ENCODE data around the gene MEF2D.

MEF2D gene

DNA sequence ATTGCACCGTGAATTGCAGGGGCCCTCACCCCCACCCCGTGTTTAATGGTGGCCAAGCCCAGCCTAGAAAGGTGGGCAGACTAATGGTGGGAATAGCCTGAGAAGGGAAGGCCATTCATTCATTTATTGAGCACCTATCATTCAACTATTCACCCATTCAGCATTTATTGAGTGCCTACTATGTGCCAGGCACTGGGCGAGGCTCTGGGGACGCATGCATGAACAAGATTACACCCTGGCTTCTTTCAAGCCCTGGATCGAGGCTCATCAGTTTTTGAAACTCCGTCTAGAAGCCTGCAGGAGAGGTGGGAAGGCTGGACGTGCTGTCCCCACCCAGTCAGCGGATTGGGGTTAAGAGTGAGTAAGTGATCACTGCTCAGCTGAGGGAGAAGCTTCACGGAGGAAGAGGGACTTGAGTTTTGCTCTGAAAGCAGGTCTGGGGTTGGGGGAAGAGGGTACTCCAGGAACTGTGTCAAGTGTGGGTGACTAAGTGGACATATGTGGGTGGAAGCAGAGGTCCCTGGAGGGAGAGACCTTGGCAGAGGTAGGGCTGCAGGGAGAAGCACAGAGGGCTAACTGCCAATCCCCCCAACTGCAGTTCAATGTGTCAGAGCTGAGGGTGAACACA is 35.6 kb downstream of the MEF2D start:
- no peak for DNase-seq

GRCh38 chr1:156464335-156464734 is 36.2 kb downstream of the MEF2D start:
- no peak for DNase-seq

GRCh38 chr1:156463874-156464273 is 36.7 kb downstream of the MEF2D start:
- no peak for DNase-seq

DNA sequence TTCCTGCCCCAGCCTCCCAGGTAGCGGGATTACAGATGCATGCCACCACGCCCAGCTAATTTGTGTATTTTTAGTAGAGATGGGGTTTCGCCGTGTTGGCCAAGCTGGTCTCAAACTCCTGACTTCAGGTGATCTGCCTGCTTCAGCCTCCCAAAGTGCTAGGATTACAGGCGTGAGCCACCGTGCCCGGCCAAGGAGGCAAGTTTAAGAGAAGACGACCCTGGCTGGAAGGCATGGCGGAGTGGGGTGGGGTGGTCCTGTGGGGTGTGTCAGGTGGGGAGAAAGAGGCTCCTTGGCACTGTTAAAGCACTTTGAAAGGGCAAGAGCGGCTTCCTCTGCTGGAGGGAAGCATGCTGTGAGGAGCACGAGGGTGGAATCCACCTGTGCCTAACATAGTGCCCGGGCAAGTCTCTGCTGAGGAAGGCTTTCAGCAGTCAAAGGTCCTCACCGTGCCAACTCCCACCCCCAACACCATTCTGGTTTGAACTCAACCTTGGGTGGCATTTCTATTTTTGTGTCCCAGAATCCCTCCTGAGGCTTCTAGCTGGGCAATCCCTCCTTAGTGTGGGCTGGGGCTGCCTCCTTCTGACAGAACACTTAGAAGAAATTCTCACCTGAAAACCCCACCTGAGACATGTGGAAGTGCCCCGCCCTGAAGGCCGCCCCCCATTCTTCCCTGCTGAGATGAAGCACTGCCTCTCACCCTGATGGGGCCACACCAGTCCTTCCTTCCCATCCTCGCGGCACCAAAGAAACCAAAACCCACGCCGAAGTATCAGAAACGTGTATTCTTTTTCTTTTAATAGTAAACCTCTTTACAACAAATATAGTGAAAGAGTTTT is 37.4 kb downstream of the MEF2D start:
- DNase-seq = no peak

- DNase-seq = no peak
Observed at GRCh38 chr1:156461781-156462647, 38.6 kb downstream of the MEF2D start.

DNA sequence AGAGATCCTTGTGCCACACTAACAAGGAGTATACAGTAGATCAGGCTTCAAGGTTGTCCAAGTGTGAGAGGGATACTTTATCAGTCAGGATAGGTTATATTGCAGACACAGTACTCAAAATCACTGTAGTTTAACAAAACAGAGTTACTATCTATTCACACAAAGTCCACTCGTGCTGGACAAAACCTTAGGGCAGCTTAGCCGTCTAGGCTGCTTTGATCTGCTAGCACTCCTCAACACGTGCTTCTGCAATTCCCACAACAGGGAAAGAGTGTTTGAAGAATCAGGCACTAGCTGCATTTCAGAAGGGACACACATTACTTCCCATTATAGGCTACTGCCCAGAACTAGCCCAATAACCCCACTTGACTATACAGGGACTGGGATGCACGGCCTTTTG is 39.5 kb downstream of the MEF2D start:
- no peak for DNase-seq

GRCh38 chr1:156460525-156460924 is 40.0 kb downstream of the MEF2D start:
- DNase-seq = no peak

DNA sequence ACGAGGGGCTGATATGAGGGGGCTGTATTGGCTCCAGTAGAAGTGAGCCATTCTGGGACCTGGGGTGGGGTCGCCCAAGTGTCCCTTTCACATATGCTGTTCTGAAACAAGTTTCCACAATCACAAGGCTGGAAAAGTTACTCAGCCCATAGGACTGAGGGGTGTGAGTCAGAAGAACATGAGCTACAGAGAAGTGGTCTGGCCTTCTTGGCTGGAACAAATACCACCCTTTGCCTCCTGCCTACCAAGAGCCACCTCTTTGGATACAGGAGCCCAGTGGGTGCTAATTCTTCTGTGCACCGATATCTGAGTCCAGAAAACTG is 42.4 kb downstream of the MEF2D start:
- DNase-seq = no peak

- DNase-seq = peak; percentile 98
Observed at GRCh38 chr1:156456625-156457465, 43.7 kb downstream of the MEF2D start.

- DNase-seq = no peak
Observed at GRCh38 chr1:156455362-156455761, 45.2 kb downstream of the MEF2D start.

- DNase-seq = no peak
Observed at GRCh38 chr1:156452907-156453306, 47.7 kb downstream of the MEF2D start.

DNA sequence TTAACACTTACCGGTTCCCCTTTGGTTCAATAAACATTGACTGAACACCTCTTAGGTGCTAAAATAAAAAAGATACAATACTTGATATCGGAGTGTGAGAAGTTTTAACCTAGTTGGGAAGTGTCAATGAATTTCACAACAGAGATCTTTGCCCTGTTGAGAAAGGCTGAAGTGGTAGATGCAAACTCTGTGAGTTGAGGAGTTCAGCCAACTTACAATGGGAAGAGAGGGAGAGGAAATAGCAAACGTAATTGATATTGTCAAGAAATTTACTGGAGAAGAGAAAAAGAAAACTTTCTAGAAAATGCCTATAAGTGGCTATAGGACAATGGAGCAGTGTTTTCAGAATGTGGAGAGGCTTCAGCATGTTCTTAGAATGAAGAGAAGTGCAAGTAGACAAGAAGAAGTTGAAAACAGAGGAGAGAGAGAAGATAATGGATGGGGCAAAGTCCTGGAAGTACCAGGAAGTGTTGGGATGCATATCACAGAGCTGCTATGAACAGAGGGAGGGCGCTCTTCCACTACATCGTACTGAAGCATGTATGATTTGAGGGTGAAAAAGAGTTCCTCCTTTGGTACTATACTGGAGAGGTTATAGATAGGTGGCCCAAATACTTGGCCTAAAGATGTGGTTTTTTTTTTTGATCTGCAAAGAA is 48.9 kb downstream of the MEF2D start:
- no peak for DNase-seq

DNA sequence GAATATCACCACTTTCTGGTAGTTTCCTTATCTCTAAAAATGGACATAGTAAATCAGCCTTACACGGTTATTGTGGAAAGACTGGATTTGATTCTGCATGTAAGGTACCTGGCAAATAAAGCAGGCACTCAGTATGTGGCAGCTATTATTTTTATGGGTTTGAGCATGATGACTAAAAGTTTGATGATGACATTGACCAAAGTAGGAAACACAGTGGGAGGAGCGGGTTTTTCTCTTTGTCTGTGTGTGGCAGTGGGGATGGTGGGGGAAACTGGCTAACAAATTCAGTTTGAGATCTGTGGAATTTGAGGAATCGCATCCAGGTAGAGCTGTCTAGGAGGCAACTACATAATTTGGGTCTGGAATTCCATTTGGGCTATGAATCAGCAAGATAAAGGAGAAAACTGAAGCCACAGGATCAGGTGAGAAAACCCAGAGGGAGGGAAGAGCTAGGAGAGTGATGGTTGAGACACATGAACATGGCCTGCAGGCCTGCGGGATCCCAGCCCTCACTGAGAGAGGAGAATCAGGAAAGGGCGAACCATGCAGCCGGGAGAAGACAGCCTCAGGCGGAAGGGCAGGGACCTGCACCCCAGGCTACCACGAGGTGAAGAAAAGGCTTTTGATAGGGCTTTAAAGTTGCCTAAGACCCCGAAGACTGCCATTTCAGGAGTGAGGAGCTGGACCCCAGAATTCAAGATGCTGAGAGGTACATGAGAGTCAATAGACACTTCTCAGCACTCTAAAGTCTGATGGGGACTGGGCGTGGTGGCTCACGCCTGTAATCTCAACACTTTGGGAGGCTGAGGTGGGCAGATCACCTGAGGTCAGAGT is 52.2 kb downstream of the MEF2D start:
- no peak for DNase-seq

DNA sequence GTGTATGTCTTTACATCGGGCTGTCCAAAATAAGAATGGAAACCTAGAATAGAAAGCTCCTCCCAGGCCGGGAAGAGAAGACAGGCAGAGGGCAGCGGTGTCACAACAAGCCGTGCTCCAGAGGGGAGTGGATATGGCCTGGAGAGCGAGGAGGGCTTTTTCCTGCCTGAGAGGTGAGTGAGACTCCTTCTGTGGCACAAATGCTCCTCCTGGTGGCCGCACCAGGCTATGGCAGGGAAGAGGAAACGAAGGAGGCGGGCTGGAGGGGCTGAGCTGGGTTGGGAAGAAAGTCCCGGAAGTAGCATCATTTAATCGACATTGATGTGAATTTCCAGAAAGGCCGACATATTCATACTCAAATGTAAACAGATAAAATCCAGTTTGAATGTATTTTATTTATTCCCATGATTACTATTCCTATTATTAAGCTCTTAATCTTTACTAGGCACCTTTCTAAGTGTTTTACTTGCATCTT is 54.7 kb downstream of the MEF2D start:
- DNase-seq = peak; percentile 87

DNA sequence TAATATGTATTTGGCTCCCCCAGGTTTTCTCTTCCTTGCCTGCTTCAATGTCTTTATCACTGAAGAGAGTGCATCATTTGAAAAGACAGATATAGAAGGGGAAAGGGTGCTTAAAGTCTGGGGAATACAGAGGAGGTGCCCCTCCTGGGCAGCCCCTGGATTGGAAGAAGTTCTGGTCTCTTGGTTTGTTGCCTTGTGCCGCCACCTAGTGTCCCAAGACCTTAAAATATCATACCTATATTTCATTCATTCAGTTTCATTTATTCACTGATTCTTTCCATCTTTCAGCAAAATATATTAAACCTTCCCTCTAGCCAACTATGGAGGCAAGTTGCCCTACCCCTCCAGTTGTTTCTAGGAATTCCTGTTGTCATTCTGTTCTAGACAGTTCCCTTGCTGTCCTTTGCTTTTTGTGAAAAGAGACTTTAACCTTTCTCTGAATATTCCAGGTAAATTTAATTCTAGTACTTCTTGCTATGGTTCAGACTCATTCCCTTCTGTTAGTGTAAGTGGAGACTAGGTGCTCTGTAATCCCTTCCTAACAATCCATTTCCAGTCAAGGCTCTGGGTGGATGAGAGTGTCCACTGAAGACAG is 56.1 kb downstream of the MEF2D start:
- peak; percentile 60 for DNase-seq

DNA sequence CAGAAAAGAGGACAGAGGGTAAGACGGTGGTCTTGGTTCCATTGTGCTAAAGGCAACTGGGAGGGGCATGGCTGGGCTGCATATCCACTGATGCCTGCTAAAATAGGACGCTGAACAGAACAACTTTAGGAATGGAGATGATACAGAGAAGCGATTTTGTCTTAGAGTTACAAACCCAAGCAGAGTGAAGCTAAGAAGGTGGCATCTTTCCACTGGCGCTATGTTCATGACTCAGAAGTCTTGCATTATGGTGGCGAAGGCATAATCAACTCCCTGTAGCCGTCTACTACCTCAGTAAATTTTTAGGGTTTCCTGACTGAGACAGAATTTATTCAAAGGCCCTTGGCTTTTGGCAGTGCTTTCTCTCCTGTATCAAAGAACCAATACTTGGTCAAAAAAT is 57.3 kb downstream of the MEF2D start:
- DNase-seq = no peak

DNA sequence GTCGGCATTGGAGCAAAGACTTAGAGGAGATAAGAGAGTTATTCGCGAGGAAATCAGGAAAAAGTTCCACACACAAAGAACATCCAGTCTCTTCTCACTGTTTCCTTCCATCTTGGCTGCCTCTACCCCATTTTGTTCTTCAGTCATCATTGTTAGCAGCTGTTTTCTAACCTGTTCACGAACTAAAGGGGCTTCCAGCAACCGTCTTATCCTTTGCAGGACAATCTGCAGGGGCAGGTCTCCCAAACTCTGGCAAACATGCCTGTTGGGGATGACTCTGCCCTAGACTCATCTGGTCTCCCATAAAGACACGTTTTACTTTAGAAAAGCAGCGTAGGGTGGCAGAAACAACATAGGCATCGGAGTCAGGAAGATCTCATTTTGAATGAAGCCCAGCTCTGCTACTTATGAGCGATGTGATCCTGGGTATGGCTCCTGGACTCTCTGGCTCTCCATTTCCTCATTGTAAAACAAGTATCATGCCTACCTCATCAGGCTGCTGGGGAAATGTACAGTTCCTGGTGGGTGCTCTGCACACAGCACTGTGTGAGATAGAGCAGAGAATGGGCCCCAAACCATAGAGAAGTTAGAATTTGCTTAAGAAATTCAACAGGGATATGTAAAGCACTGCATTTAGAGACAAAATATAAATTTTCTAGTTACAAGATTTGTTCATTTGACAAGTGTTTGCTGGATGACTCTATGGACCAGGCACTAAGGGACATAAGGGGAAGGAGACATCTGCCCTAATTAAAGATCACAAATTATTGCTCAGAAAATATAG is 59.7 kb downstream of the MEF2D start:
- no peak for DNase-seq

DNA sequence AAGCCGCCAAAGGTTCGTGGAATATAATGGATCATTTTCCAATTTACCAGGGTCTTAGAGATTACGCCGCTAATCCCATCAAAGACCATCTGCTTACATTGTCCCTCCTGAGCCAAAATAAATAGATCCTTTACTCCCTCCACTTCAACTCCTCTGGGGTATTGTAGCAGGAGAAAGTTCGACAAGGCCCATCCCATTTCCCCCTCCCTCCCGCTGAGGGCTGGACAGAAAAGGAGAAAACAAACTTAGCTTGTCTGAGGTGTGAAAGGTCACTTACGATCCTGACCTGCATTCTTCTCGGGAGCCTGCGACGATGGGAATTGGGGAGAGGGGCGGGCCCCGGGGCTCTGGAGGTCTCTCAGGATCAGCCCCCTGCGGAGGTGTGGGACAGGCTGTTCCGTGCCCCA is 60.8 kb downstream of the MEF2D start:
- DNase-seq = no peak

GRCh38 chr1:156439036-156439776 is 61.4 kb downstream of the MEF2D start:
- no peak for DNase-seq
